ENCODE data around the gene OR4N2.
"Not testable (repeated sequence)": the region's sequence is repeated elsewhere in the genome, so short reads cannot be mapped to it uniquely, and the experiment has no call there.

The OR4N2 gene, protein sequence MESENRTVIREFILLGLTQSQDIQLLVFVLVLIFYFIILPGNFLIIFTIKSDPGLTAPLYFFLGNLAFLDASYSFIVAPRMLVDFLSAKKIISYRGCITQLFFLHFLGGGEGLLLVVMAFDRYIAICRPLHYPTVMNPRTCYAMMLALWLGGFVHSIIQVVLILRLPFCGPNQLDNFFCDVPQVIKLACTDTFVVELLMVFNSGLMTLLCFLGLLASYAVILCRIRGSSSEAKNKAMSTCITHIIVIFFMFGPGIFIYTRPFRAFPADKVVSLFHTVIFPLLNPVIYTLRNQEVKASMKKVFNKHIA

DNA sequence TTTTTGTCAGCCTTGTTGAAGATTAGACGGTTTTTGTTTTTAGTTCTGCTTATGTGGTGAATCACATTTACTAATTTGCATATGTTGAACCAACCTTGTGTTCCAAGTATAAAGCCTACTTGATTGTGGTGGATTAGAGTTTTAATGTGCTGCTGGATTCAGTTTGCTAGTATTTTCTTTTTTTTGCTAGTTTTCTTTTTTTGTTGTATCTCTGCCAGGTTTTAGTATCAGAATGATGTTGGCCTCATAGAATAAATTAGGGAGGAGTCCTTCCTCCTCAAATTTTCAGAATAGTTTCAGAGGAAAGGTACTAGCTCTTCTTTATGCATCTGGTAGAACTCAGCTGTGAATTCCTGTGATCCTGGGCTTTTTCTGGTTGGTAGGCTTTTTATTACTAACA is at the start of gene OR4N2:
TSS of gene OR4N2 (plus strand) at position 301 of the 400 bp plus-strand sequence. CDS start 23,679 bp downstream, outside the sequence.
- DNase-seq: not testable (repeated sequence)

- DNase-seq: no peak
Observed at GRCh38 chr14:19754172-19754571, 49.4 kb upstream of the OR4N2 start.

GRCh38 chr14:19771491-19771890 is 32.1 kb upstream of the OR4N2 start:
- DNase-seq: not testable (repeated sequence)

DNA sequence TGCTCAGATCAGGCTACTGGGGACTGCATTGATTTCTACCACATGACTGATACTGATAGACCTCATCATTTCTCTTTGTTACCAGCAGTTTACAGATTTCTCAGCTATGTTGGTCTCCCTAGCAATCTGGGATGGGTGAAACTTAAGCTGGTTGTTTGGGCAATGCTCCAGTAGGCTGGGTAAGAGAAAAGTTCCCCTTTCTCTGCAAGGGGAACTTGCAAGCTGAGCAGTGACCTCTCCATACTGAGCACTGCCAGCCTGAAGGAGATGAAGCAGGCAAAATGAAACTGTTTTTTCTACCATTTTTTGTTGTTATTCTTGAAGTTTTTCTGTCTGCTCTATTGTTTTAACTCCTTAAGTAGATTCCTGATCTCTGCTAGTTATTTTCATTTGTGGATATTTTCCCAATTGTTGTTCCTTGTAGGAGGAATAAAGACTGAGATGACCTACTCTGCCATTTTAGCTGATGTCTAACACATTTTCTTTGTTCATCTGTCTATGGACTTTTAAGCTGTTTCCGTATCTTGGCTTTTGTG is 31.6 kb upstream of the OR4N2 start:
- DNase-seq: no peak

- not testable (repeated sequence) for DNase-seq
Observed at GRCh38 chr14:19772454-19772853, 31.1 kb upstream of the OR4N2 start.

DNA sequence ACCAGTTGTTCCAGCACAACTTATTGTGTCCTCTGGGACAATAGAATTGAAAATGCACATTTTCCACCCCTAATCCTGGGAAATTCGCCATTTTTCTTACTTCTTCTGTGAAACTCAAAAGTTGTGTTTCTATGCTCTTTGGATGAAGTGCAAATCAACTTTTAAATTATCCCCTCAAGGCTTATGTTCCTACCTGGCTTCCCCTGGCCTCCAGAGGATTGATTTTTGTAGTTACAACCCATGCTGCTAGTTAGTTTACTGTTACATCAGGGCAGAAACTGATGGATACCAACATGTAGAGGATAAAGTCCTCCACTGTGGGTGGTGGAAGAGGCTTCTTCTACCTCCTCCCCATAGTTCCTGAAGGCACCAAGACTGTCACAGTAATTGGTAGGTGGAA is 30.4 kb upstream of the OR4N2 start, which contains the start of gene OR4M1:
TSS of gene OR4M1 (plus strand) at position 301 of the 400 bp plus-strand sequence. CDS start 6,819 bp downstream, outside the sequence.
- DNase-seq: not testable (repeated sequence)

DNA sequence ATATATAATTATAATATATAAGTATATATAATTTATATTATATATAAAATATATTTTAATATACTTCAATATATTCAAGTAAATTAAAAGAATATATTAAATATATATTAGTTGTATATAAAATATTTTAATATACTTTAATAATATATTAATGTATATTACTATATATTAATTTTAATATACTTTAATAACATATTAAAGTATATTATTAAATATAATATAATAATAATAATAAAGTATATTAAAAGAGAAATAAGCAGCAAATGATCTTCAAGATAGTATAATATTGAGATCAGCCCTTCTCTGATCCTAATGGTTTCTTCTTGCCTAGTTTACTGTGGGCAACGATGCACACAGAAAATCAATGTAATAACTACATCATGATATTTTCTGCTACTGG is 28.0 kb upstream of the OR4N2 start:
- no peak for DNase-seq

- DNase-seq: not testable (repeated sequence)
Observed at GRCh38 chr14:19785848-19786247, 17.7 kb upstream of the OR4N2 start.

GRCh38 chr14:19787318-19787717 is 16.3 kb upstream of the OR4N2 start:
- DNase-seq: not testable (repeated sequence)

DNA sequence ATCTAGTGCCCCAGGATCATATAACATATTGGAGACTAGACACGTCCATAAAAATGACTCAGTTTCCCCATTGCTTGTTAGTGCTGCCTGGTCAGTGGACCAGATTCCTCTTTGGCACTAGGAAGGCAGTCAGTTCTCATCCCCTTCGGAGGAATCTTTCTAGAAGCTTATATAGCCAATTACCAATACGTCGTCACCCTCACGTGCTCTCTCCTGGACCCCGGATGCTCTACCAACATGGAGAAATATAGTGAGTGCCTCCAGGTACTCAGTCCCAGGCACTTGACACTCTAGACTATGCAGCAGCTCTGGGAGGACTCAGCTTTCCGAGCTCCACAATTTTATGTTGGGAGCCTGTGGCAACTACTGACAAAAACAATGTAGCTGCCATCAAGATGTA is 15.4 kb upstream of the OR4N2 start:
- DNase-seq: not testable (repeated sequence)

DNA sequence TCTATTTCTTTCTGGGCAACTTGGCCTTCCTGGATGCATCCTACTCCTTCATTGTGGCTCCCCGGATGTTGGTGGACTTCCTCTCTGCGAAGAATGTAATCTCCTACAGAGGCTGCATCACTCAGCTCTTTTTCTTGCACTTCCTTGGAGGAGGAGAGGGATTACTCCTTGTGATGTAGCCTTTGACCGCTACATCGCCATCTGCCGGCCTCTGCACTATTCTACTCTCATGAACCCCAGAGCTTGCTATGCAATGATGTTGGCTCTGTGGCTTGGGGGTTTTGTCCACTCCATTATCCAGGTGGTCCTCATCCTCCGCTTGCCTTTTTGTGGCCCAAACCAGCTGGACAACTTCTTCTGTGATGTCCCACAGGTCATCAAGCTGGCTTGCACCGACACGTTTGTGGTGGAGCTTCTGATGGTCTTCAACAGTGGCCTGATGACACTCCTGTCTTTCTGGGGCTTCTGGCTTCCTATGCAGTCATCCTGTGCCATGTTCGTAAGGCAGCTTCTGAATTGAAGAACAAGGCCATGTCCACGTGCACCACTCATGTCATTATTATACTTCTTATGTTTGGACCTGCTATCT is 7.0 kb upstream of the OR4N2 start:
- not testable (repeated sequence) for DNase-seq

DNA sequence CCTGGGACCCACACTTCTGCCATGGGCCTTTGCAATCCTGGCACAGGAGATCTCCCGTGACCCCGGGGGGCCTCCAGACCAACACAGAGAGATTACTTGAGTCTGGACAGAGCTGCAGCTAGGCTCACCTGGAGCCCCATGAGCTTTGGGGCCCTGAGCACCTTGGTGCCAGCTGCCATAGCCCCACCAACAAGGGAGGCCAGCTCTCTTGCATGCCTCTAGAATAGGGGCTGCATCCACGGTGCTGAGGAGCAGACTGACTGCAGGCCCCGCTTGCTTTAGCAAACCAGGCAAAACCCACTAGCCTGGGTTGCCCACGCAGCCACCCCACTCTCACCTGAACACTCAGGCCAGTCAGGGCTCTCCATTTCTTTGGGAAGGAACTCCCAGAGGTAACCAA is 3.7 kb upstream of the OR4N2 start:
- no peak for DNase-seq

GRCh38 chr14:19800282-19801117 is 3.1 kb upstream of the OR4N2 start:
- DNase-seq: no peak

GRCh38 chr14:19801118-19801464 is 2.5 kb upstream of the OR4N2 start:
- no peak for DNase-seq

DNA sequence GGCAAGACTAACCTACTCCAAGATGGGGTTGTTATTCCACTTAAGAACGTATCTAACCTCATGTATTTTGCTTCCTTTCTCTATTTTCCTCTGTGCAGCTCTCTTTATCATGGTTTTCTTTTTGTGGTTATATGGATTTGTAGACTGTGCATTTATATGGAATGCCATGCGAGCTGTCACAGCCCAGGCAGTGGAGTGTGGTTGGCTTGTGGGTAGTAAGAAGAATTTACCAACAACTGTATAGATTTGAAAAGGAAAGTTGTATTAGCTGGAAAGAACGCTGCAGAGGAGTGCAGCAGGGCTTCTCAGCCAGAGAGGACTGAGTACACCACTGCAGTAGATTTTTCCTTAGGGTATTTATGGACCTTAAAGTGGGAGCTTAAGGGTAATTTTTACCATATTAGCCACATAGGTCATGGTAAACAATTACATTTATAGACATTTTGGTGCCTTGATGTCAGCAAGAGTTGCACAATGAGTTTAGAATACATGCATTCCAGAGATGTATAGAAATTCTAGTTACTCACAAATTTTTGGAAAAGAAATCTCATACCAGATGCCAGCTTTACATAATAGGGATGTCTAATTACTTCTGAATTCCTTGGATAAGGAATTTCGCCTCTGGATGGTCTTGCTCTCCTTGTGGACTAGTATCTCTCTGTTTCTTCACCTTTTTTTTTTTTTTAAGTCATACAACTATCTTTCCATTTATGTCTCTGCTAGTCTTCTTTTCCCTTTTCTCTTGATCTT is 9.8 kb downstream of the OR4N2 start:
- not testable (repeated sequence) for DNase-seq

GRCh38 chr14:19819879-19820278 is 16.3 kb downstream of the OR4N2 start:
- not testable (repeated sequence) for DNase-seq

DNA sequence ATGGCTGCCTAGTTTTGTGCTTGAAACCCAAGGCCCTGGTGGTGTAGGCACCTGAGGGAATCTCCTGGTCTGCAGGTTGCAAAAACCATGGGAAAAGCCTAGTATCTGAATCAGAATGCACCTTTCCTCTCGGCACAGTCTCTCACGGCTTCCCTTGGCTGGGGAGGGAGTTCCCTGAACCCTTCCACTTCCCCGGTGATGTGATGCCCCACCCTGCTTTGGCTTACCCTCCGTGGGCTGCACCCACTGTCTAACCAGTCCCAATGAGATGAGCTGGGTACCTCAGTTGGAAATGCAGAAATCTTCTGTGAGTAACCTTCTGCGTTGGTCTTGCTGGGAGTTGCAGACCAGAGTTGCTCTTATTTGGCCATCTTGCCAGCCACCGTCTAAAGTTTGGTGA is 17.4 kb downstream of the OR4N2 start:
- DNase-seq: not testable (repeated sequence)

GRCh38 chr14:19823178-19823577 is 19.6 kb downstream of the OR4N2 start:
- DNase-seq: no peak

- no peak for DNase-seq
Observed at GRCh38 chr14:19823765-19824164, 20.2 kb downstream of the OR4N2 start.

GRCh38 chr14:19827626-19828244 is 24.2 kb downstream of the OR4N2 start:
- DNase-seq: not testable (repeated sequence)

DNA sequence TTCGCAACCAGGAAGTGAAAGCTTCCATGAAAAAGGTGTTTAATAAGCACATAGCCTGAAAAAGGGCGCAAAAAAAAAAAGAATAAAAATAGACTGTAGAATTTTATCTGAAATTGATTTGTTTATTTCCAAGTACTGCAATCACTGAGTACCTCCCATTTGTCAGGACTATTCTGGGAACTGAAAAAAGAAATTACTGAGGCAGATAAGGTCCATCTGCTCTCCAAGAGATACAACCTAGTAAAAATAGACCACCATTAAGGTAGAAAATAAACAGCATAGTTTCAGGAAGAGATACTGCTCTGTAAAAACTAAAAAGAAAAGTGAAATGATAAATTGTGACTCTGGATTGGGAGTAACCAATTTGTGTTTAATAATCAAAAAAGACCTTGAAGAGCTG is 24.7 kb downstream of the OR4N2 start:
- DNase-seq: no peak

All from stimulated activated CD4-positive, alpha-beta T cell treated with anti-CD3 and anti-CD28 coated beads, Interleukin-1b, Interleukin-23, amount 100 ng/mL, for 48 hours (primary cell).